GM19468 (cell line): Measurements from ENCODE around the gene NOM1.
"Not testable (repeated sequence)": the region's sequence is repeated elsewhere in the genome, so short reads cannot be mapped to it uniquely, and the experiment has no call there.

Experiments
- ATAC-seq: cut with Tn5 transposase; IDR thresholded peaks from one replicate; pipeline ENCODE4 v1.9.1; 2021; ENCODE audit warnings: mild to moderate bottlenecking, moderate library complexity, moderate number of reproducible peaks; ENCODE audit not compliant: unreplicated experiment; ENCODE audit errors: extremely low read depth

The NOM1 gene

GRCh38 chr7:156940421-156941122 lies 8.9 kb upstream of the NOM1 start:
- no peak for ATAC-seq

GRCh38 chr7:156941393-156942182 lies 7.9 kb upstream of the NOM1 start:
- no peak for ATAC-seq

- ATAC-seq, result no peak
These were observed 6.8 kb upstream of the NOM1 start for GRCh38 chr7:156942708-156943090.

GRCh38 chr7:156943091-156944041 lies 6.1 kb upstream of the NOM1 start:
- no peak for ATAC-seq

GRCh38 chr7:156944876-156945275 lies 4.6 kb upstream of the NOM1 start:
- no peak for ATAC-seq

- ATAC-seq, result no peak
These were observed 2.2 kb upstream of the NOM1 start for GRCh38 chr7:156947120-156947843.

GRCh38 chr7:156948361-156948760 lies 1.2 kb upstream of the NOM1 start:
- no peak for ATAC-seq

- no peak for ATAC-seq
These were observed 908 bp downstream of the NOM1 start for GRCh38 chr7:156950381-156950858.

- ATAC-seq, result not testable (repeated sequence)
These were observed 3.7 kb downstream of the NOM1 start for GRCh38 chr7:156953215-156953614.

- no peak for ATAC-seq
These were observed 5.4 kb downstream of the NOM1 start for GRCh38 chr7:156954941-156955340.

GRCh38 chr7:156956727-156957126 lies 7.2 kb downstream of the NOM1 start:
- no peak for ATAC-seq

GRCh38 chr7:156962145-156962544 lies 12.6 kb downstream of the NOM1 start:
- ATAC-seq, result no peak

GRCh38 chr7:156962897-156963296 lies 13.4 kb downstream of the NOM1 start:
- ATAC-seq, result no peak

- ATAC-seq, result no peak
These were observed 14.0 kb downstream of the NOM1 start for GRCh38 chr7:156963472-156963871.

GRCh38 chr7:156964971-156965370 lies 15.5 kb downstream of the NOM1 start:
- ATAC-seq, result no peak

GRCh38 chr7:156966387-156966786 lies 16.9 kb downstream of the NOM1 start:
- no peak for ATAC-seq

- ATAC-seq, result no peak
These were observed 18.7 kb downstream of the NOM1 start for GRCh38 chr7:156968183-156968582.

- ATAC-seq, result no peak
These were observed 20.5 kb downstream of the NOM1 start for GRCh38 chr7:156969972-156970420.

- no peak for ATAC-seq
These were observed 26.1 kb downstream of the NOM1 start for GRCh38 chr7:156975620-156976019.
